Stimulated activated CD4-positive, alpha-beta T cell treated with anti-CD3 and anti-CD28 coated beads, Interleukin-2, amount 100 ng/mL, for 24 hours (primary cell): ENCODE results near the gene AHDC1.
A peak's percentile ranks its signal among the peaks of the same experiment; 100 is the strongest.
"Not testable (repeated sequence)": the region's sequence is repeated elsewhere in the genome, so short reads cannot be mapped to it uniquely, and the experiment has no call there.

Experiments
- DNase-seq, 2 donors: peaks; one replicate each; pipeline ENCODE4 v3.0.0-alpha.2; 2020

AHDC1 gene

DNA sequence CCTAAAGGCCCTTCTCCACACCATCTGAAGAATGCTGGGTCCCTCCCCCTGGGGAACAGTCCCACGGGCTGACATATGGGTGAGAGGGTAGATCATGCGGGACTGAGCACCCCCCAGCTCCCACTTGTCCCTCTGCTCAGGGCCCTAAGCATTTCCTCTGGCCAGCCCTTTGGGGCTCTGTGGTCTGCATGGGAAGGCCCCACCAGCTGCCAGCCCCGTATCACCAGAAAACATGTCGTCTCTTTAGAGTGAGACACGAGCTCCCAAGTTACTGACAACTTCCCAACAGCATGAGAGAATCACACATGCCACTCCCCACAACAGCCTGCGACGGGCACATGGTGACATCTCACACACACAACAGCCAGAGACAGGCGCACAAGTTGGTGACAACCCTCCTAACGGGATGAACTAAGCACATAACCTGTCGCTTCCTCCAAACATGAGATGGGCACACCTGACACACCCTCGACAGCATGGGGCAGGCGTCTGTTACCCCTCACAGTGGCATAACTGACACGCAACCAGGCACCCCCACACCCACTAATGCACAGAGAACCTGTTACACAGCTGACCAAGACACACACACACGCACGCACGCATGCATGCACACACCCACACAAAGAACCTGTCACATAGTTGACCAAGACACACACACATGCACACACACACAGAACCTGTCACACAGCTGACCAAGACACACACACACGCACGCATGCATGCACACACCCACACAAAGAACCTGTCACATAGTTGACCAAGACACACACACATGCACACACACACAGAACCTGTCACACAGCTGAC is 41.2 kb downstream of the AHDC1 start:
- no peak for DNase-seq

DNA sequence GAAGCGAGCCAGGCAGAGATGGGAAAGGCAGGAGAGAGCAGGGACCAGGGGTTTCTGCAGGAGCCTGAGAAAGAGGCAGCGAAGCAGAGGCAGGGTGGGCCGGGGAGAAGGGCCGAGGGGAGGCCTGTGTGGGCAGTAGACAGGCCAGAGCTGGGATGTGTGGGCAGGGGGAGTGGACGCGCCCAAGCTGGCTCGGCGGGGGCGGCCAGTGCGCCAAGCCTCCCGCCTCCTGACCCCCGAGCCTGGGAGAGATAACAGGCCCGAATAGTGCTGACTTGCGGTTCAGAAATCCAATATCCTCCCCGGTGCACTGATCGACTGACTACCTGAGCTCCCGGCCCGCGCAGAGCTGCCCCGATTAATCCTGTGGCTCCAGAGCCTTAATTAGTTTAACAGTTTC is 41.9 kb downstream of the AHDC1 start:
- no peak for DNase-seq

DNA sequence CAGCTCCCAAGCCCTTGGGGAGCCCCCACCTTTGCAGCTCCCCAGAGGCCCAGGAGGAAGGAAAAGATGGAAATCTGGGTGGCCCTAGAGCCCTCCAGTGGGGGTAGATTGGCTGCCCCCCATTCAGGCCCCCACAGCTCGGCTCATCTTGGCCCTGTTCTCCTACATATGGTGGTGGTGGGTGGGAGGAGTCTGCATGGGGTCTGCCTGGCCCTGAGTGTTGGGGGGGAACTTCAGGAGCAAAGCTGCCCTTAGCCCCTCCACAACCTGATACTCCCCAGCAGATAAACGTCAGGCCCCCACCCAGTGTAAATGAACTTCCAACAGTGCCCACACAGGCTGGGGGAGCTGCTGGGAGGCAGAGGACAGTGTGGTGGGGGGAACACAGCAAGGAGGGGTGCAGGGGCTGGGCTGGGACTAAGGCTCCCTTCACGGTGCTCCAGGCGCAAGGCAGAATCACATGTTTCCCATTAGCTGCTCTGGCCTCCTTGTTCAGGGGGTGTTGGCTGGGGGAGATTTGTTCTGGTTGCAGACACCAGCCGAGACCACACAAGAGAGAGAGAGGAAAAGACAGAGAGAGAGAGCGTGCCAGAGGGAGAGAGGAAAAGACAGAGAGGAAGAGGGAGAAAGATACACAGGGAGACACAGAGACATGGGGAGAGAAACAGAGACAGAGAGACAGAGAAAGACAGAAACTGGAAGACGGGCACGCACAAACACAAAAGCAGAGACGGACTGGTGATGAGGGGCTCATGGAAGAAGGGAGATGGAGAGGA is 42.6 kb downstream of the AHDC1 start:
- DNase-seq: no peak

DNA sequence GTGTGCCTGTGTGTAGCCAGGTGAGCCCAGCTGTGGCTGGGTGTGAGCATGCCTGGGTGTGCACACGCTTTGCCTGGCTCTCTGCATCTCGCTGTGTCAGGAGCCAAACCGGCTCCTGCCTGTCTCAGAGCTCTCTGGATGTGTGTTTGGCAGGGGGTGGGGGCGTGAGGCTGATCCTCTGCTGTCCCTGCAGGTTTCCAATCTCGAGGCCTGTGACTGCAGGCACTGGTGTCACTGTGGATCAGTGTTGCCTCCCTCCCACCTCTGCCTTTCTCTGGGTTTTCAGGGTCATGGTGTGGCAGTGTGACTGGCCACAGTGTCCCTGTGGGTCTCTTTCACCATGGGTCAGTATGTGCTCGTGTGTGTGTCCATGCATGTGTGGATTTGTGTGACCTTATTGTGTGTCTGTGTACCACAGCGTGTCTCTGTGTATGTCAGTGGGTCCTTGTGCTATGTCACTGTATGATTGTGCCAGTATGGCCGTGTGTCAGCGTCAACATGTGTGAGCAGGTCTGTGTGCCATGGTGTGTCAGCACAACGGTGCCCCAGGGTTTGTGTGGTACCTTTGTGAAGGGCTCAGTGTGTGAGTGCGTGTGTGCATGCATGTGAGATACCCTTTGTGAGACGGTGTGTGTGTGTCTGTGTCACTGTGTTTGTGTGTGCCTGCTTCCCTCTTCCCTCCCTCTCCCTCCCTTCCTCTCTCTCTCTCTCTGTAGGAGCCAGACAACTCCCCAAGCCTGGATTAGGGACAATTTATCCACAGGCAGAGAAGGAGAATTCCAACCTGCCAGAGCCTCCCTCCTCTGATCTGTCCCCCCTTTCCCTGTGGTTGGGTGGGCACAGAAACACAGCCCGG is 43.4 kb downstream of the AHDC1 start:
- DNase-seq: no peak

DNA sequence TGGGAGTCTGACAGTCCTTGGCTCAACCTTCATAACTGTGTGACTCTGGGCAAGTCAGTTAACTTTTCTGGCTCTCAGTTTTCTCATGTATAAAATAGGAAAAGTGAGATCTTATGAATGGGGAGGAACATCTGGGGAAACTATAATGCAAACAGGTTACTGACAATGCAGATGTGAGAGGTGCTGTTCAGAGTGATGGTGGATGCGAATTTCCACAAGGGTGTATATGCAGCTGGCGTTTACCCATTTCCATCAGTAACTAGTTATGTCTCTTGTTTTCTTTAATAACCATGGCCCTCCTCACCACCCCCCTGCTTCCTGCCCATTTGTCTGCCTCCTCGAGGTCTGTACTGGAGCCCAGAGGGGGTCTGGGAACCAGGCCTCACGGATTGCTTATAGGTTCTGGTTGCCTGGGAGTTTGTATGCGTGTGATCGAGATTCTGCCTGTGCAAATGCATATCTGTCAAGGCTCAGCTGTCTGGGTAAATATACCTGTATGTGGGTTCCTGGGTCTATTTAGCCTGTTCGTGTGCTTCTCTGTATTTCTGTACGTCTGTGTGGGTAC is 44.4 kb downstream of the AHDC1 start:
- no peak for DNase-seq

DNA sequence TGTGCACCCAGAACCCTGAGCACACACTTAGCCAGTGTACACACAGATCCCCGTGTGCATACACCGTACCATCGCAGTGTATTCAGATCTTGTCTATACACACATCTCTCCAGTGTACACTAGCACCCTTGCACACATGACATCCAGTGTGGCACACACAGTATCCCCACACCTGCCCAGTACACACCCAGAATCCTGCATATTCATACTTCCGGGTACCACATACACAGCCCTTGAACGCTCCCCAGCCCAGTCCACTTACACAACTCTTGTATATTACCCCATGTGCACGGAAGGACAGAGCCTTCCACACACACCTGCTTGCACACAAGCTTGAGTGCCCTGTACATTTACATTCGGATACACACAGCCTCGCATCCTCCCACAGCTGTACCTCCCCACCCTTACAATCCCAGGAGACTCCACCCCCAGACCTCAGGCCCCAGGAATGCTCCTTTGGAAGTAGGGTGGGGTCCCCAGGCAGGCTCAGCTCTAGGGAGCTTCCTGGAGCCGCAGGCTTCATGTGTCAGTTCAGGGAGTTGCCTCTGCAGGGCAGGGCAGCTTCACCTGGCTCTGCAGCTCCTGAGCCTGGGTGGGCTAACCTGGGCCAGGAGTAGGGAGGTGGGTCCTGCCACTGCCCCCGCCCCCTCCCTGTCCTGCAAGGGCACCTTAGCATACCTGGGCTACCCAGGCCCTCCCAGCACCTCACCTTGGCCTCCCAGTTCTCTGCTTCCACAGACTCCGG is 46.2 kb downstream of the AHDC1 start:
- DNase-seq: no peak

DNA sequence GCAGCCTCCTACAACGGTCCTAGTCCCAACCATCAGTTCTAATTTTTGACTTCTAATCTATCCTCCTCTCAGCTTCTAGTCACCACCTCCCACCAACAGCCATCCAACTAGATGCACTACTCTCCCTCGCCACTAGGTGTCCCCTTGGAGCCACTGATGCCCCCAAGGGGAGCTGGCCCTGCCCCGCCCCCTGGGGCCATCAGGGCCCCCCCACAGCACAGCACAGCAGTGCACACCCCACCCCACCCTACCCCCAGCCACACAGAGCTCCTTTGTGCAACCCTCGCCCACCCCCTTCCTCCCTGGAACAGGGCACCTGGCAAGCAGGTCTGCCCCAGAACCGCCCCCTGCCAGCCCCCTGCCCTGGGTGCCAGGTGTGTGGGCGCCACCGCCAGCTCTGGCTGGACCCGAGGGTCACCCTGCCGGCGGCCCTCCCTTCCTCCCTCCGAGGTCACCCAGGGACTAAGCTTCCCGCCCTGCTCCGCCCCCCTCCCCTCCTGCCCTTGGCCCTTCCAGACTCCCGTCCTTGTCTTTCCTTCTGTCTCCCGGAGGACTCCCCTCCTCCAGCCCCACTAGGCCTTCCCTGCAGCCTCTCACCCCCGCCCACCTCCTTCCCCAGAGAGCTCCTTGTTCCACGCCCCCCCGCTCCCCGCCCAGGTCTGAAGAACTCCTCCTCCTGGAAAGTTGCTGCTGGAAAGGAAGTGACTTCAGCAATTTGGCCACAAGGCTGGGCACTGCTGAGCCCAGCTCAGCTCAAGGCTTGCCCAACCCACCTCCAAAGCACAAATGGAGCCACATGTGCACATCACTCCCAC is 47.0 kb downstream of the AHDC1 start:
- peak; percentile 80 to 83 for DNase-seq

DNA sequence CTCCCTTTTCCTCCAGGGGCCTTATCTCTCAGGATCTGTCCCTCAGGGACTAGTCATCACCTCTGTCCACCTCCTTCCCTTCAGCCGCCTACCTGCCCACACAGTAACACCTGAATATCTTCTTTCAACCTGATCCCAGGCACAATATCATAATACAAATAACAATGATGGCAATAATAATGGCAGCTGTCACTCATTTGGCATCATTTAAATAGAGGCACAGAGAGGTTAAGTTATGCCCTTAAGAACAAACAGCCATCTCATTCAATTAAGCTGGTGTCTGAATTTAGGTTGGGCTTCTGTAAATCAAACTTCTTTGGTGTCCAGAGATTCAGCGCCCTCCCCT is 47.5 kb downstream of the AHDC1 start:
- DNase-seq: no peak

DNA sequence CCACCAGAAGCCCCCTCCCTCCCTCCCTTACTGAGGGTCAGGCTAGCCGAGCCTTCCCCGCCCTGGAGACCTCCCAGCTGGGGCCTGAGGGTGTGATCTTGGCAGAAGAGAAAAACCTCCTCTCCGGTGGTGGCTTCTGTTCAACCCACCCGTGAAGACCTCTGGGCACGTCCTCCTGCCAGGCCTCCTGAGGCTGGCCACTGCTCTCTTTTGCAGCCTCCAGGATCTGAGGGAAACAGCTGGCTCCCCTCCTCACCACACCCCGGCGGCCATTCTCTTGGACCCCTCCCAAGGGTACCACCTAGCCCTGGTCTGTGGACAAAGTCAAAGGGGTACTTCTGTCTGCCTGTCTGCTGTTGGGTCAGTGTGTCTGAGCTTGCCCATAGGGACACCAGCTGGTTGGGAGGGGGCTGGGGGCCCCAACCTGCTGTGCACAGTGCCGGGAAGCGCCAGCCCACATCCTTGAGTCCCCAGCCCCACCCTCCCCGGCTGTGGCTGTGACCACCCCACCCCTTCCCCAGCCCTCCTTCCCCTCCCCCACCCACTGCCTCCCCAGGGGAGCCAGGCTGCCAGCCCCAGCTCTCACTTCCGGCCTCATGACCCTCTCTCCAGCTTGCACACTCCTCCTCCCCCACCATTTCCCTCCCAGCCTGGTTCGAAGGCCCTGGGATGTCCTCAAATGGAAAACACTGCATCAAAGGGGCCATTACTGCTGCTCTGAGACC is 48.1 kb downstream of the AHDC1 start:
- peak in 1 of 2 donors; percentile 17 for DNase-seq

DNA sequence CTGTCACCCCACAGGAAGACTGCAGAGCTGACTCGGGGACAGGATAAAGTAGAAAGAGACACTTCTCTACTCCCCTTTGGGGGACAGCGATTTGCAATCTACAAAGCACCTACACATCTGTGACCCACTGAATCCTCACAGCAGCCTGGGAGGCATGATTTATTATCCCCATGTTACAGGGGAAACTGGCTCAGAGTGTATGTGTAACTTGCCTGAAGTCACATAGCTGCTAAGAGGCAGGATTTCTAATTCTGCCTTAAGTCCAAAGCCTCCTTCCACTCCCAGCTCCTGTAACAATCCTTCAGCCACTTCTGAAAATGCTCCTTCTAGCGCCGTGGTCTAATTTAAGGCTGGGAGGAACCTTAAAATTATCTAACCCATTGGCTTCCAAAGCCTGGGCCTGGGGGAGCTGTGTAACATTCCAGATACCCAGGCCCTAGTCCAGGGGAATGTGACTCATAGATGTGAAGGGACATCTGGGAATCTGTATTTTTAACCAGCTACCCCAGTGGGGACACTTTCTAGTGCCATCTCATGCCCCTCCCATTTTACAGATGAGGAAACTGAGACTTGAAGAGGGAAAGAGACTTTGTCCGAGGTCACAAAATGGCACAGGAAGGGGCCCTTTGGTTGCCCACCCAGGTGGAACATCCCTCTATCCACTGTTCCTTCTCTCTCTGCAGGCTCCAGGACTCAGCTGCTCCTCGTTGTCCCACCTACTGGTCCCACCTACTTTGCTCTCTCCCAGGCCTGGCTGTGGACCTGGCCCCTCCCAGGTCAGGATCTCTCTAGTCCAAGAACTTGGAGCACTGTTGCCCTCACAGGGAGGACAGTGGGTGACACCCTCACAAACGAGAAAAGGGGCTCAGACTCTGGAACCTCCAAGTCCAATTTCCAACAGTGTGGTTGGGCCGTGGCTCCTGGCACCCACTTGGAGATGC is 48.9 kb downstream of the AHDC1 start:
- DNase-seq: no peak

DNA sequence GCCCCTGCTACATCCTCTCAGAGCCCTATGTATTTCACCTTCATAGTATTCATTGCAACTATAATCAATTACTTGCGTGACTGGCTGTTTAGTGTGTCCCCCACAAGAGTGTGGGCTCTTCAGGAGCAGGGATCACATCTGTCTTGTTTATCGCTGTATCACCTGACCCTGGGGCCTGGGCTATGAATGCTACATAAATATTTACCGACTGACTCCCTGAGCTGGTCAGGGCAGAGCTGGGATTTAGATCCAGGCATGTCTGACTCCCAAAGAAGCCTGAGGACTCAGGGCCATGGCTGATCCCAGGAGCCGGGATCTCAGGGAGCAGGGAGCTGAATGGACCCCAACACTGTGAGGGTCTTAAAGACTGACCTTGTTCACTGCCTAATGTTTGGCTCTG is 49.7 kb downstream of the AHDC1 start:
- no peak for DNase-seq

DNA sequence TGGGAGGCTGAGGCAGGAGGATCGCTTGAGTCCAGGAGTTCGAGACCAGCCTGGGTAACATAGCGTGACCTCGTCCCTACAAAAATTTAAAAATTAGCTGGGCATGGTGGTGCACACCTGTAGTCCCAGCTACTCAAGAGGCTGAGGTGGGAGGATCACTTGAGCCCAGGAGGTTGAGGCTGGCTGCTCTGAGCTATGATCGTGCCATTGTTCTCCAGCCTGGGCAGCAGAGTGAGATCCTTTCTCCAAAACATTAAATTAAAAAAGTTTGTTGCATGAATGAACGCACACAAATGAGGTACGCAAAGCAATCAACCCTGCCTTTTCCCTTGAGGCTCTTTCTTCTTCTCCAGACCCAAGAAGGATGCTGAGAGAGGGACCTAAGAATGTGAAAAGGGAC is 50.1 kb downstream of the AHDC1 start:
- not testable (repeated sequence) for DNase-seq

DNA sequence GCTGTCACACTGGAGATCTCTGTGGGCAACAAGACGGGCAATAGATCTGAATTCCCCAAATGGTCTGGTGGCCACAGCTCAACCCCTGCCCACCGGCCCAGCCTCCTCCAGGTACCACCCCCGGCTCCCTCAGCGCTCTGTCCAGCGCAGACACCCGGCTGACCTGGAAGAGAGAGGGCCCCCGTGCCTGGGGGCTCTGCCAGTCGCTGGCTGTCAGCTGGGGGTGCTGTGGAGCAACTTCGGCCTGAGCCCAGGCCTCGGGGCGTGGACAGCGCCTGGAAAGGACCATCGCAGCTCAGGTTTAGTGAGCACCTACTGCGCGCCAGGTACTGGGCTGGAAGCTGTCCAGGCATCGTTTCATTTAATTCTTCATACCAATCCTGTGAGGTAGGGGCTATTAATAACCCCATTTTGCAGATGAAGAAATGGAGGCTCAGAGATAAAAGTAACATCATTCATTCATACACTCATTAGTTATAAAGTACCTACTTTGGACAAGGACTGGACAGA is 51.0 kb downstream of the AHDC1 start:
- no peak for DNase-seq

DNA sequence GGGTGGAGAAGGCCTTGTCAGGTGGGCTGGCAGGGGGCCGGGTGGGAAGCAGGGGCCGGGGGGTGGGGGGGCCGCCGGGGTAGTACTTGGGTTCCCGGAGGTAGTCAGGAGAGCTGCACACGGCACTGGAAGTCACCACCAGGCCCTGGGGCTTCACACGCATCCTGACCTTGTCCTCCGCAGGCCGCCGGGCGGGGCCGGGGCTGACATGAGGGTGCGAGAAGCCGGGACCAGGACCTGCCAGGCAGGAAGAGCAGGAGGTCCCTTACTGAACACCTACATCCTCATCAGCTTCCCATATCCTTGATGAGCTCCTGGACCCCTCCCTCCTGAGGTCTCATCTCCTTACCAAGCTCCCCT is 52.0 kb downstream of the AHDC1 start:
- no peak for DNase-seq

DNA sequence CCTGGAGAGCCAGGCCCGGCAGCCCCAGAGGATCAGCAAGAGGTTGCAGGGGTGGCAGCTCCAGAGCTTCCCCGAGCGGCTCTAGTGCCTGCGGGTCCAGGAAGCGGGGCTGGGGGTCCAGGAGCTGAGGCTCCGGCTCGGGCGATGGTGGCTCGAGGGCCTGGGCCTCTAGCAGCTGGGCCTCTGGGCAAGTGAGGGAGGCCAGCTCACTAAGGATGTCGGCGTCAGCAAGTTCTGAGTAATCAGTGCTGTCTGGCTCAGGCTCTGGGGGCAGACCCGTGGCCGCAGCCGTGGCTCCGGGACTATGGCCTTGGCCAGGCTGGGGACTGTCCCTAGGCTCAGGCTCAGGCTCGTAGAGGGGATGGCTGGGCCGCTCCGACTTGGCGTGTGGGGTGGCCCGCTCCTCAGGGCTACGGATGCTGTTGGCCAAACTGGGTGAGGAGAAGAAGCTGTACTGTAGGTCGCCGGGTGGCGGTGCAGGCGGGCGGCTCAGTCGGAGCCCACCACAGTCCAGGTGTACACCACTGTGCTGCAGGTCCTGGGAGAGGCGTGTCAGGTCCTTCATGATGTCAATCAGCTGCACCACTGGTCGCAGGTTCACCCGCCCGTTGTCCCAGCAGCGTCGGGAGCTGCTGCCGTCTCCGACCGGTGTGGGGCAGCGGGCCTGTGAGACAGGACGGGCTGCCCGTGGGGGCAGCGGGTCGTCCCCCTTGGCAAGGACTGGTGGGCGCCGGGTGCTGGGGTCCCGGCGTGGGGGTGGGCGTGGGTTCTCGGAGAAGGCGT is 52.6 kb downstream of the AHDC1 start:
- DNase-seq: no peak

DNA sequence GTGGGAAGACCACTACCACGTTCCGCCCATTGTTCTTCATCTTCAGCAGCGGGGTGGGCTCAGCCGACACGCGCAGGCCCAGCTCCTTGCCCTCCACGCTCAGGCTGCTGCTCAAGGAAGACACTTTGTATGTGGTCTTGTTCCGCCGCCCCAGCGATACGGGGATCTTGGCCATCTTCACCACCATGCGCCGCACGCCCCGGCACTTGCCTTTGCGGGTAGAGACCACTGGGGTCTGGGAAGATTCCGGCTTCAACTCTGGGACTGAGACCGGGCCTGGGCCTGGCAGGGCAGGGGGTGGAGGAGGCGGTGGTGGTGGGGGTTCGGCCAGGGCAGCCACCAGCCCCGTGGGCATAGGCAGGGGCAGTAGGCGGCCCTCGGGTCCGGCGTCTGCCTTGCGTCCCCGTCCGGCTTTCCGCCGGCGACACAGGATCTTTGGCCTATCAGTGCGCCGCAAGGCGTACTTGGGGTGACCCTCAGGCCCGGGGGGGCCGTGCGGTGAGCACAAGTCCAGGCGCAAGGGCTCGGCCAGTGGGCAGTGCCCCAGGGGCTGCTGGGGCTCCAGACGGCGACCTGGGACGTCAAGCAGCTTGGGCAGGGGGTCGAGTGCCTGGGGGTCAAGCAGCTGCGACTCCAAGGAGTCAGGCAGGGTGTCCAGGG is 53.3 kb downstream of the AHDC1 start:
- DNase-seq: no peak

DNA sequence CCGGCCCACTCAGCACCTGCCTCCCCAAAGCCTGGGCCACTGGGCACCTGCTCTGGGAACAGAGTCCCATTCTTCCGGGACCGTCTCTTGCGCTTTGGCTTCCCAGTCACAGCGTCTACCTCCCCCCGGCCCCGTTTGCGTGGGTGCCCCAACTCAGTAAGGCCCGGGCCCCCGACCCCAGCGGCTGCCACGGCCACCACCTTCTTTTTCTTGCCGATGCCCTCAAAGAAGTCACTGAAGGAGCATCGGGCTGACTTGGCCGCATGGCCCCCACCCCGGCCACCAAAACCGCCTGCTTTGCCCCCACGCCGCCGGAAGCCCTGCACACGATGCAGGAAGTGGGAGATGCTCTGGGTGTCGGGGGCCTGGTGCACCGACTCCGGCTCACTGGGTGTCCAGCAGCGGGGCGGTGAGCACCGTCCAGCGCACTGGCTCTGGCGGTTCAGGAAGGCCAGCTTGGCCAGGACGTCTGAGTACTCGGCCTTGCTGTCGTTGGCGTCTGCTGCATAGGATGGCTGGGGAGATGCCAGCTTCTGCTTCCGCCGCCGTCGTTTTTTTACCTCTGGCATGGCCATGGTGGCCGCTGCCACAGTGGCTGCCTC is 54.0 kb downstream of the AHDC1 start:
- no peak for DNase-seq
